NCI-H1930 (cell line): Measurements from ENCODE around the gene AMIGO3.

Source experiments
- DNase-seq, 2 experiments: peaks; one replicate each; lab custom pipeline; 2025; lab: John Stamatoyannopoulos, UW

Gene AMIGO3

DNA sequence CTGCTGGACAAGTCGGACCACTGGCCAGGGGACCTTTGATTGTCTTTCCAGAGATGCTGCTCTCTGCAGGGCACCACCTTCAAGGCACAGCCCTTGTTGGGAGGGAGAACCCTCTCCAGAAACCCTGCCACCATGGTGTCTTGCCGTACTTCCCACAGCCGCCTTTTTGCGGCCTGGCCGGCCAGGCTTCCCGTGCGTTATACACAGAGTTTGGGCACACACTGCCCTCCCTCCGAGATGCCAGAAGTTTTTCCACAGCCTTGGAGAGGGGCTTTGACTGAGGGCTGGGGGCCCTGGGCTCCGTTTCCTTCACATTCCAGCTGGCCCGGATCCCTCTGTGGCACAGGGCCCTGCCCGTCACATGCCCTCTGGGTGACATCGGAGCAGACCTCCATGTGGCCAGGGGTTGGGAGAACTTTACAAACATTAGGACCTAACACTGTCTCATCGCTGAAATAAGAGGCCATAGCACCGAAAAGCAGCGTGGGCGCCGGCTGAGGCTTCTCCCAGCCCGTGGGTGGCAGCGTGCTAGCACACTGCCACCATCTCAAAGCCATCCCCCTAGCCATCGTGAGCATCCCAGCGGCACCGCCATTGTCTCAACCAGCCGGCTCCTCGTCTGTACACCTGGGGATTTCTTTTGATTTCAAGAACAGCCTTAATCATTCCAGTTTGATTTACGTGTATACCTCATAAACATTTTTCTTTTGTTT is 51.6 kb downstream of the AMIGO3 start:
- DNase-seq, result no peak
